GM21528 (cell line): ENCODE results near the gene ADAMTS10.
"Not testable (repeated sequence)": the region's sequence is repeated elsewhere in the genome, so short reads cannot be mapped to it uniquely, and the experiment has no call there.

Source experiments
- ATAC-seq: cut with Tn5 transposase; IDR thresholded peaks from one replicate; pipeline ENCODE4 v1.9.1; 2021; ENCODE audit warnings: mild to moderate bottlenecking, moderate library complexity; ENCODE audit not compliant: unreplicated experiment, low FRiP score

The ADAMTS10 gene

DNA sequence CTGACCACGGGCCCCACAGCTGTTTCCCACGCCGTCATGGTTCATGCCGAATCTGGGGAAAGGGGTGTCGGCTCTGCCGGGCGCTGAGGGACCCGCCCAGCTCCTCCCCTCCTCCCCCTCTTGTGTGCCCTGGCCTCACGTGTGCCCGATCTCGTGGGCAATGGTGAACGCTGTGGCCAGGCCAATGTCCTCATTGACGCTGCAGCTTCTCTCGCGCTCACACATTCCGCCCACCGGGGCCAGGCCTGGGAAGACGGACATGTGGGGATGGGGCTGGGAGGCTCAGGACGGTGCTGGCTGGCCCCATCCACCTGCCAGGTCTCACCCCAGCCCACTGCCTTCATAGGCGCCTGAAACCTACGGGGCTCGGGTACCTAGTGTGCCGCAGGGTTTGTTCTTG, 14.3 kb downstream of the ADAMTS10 start:
- no peak for ATAC-seq

- ATAC-seq: no peak
Measured at GRCh38 chr19:8595651-8596050, 14.9 kb downstream of the ADAMTS10 start.

- no peak for ATAC-seq
Measured at GRCh38 chr19:8593931-8594330, 16.6 kb downstream of the ADAMTS10 start.

DNA sequence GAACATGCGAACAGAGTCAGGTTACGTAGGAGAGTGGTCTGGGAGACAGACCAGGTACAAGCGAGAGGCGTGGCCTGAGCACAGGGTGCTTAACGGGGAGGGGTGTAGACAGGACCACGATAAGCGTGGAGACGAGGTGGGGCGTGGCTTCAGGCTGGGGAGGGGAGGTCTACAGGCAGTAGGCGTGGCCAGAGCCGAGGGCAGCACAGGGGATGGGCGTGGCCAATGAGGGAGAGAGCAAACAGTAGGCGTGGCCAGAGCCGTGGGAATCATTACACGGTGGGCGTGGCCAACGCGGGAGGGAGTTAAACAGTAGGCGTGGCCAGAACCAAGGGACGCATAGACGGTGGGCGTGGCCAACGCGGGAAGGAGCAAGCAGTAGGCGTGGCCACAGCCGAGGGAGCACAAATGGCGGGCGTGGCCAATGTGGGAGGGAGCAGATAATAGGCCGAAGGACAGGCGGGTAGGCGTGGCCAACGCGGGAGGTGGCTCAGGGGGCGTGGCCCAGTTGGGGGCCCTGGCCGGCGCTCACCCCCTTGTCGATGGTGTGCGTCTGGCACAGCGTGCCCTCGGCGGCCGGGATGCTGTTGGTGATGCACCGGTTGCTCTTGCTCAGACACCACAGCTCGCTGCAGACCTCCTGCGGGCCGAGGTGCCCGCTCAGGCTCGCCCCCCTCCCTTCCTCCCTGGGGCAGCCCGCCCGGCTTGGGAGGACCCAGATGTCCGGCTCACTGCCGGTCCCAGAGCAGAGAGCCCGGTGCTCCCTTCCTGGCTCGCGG, 18.1 kb downstream of the ADAMTS10 start:
- ATAC-seq: no peak

GRCh38 chr19:8589177-8589714, 21.3 kb downstream of the ADAMTS10 start:
- ATAC-seq: no peak

DNA sequence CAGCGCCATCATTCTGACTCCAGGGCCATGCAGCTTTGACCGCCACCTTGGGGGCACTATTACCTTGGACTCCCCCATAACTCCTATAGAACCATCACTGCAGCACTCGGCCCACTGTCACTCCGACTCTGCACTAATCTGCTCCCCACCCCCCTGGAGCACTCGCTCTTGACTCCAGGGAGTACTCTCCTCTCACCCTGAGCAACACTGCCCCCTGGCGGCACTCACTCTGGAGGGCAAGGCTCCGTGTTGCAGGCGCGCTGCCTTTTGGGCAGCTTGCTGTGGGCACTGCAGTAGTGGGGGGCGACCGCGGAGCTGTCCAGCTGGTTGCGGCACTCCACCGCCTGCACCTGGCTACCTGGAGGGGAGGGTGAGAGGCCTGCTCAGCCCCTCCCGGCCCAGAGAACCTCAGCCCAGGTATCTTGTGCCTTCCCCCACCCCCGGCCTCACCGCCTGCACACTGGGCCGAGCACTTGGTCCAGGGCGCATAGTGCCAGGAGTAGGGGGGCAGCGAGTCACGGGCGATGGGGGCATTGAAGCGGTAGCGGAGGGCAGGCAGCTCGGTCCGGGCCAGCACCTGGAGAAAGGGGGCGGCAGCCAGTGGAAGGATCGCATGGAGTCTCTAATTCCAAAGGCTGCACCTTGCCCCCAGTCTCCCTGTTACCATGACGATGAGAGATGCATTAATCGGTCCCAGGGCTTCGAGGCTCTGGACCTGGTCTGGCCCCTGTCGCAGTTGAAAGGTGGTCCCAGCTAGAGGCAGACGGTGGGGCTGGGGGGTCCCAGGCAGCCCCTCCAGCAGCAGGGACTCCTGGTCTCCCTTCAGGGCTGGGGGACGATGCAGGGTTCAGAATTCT, 24.4 kb downstream of the ADAMTS10 start:
- no peak for ATAC-seq

GRCh38 chr19:8584965-8585893, 25.3 kb downstream of the ADAMTS10 start:
- ATAC-seq: no peak

- no peak for ATAC-seq
Measured at GRCh38 chr19:8580710-8581281, 29.7 kb downstream of the ADAMTS10 start.

DNA sequence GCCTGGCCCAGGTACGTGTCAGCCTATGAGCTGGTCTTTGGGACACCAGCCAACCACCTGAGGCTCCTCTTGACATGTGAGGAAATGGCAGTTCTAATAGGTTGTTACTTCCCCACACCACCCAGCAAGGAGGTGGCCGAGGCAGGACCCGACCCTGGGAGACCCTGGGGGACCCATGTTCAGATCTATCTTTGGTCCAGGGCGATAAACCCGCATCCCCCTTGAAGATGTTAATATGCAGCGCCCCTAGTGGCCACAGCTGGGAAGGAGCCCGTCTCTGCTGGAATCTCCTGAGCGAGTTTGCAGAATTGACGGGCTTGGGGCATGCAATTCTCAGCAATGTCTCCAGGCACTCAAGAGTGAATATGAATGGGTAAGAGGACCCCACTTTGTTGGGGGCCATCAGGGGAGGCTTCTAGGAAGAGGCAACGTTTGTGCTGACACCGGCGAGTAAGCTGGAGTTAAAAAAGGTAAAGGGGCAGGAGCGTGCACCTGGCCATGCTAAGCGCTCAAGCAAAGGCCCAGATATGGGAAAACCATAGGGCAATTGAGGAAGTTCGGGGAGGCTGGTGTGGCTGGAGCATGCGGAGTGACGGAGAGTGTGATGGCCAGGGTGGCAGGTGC, 31.8 kb downstream of the ADAMTS10 start:
- no peak for ATAC-seq

DNA sequence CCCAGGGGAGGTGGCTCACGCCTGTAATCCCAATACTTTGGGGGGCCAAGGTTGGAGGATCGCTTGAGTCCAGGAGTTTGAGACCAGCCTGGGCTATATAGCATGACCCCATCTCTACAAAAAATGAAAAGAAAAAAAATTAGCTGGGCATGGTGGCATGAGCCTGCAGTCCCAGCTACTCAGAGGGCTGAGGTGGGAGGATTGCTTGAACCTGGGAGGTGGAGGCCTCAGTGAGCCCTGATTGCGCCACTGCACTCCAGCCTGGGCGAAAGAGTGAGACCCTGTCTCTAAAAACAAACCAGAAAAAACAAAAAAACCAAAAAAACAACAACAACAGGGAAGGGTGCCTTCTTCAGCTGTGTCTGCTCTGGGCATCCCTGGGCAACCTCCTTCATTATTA, 32.8 kb downstream of the ADAMTS10 start:
- ATAC-seq: no peak

DNA sequence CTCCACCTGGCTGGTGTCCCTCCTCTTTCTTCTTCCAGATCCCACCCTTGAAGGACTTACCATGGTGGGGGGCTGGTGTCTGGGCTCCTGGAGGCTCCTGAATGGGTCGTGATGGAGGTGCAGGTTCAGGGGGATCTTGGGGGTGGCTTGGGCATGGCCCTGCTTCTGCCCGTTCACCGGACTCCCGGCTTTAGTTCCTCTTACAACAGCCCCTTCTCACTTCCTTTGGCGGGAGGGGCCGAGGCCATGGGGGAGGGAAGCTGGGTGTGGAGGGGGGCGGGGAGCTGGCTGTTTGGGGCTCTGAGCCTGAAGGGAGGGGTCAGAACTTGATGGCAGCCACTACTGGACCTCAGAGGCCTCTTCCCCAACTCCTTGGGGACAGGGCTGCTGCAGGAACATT, 33.3 kb downstream of the ADAMTS10 start, which contains the start of gene MYO1F:
TSS of gene MYO1F (minus strand) at position 196 of the 400 bp plus-strand sequence. CDS start at position 63, 133 bp downstream.
- no peak for ATAC-seq

GRCh38 chr19:8576273-8576993, 34.1 kb downstream of the ADAMTS10 start:
- ATAC-seq: no peak

DNA sequence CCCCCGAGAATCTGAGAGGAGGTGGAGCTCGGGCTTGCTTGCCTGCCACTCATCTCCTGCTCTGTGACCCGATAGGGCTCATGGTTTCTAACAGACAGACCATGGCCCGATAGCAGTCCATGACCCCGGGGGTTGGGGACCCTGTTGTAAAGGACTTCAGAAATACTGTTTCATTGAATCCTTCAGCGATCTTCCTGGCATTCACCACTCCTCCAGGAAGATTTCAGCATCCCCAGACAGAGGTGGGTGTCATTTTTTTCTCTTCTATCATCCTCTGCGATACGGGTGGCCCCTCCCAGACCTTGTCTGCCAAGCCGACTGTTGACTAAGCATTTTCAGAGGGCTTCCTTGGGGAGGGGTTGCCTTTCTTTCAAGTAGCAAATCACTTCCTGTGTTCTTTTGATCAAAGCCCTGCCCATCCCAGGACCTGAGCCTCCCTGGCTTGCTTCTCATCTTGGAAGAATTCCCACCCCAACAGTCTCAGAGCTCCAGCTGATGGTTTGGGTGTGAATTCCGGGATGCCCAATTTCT, 35.0 kb downstream of the ADAMTS10 start:
- ATAC-seq: no peak

GRCh38 chr19:8574619-8574922, 35.9 kb downstream of the ADAMTS10 start:
- ATAC-seq: not testable (repeated sequence)

- no peak for ATAC-seq
Measured at GRCh38 chr19:8573316-8573715, 37.2 kb downstream of the ADAMTS10 start.

DNA sequence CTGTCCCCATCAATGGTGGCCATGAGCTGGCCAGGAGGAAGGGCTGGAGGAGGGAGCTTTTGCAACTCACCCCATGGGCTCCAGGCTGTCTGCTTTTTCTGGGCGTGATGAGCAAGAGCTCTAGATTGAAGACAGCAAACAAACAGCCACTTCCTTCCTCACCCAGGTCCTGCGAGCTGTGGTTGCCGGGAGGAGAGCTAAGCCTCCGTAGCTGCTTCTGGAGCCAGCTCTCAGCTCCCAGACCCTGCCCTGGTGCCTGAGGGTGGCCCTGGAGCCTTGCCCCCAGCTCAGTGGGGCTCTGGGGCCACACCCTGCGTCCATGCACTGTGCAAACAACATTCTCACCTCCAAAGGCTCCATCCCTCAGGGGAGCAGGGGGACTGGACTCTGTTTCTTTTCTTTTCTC, 39.5 kb downstream of the ADAMTS10 start:
- ATAC-seq: no peak

DNA sequence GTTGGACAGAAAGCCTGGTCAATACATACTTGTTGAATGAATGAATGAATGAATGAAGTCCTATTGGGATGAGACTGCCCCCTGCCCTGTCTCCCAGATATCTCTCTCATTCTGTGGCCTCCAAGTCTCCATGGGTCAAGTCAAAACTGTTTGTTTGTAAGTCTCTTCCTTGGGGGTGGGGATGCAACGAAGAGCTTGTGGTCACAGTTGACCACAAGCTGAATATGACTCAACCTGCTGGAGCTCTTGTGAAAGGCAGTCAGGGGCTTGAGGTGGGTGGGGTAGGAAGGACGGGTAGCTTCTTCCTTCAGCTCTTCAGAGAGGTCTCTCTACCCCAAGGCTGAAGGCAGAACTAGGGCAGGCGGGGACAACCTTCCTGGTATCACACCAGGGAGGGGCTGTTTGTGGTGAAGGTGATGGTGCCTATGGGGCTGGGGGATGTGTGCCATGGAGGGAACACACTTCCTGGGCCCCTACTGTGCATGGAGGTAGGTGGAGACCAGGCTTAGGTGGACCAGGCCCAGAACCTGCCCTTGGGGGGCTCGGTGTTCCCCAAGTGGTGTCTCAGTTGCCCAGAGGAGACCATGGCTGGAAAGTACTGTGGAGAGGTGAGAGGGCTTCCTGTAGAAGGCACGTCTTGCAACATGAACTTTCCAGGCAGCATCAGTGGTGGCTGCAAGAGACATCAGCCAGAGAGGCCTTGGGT, 41.3 kb downstream of the ADAMTS10 start:
- no peak for ATAC-seq

GRCh38 chr19:8567522-8568172, 42.9 kb downstream of the ADAMTS10 start:
- ATAC-seq: no peak
